K562 (cell line): Measurements from ENCODE around the gene ADAP1. TPM values are rescaled to one million over a fixed set of nuclear protein-coding genes. Genes with fewer than 3 reads are reported as not detected.
A peak's percentile ranks its signal among the peaks of the same experiment; 100 is the strongest.

Experiments
- BHLHE40 ChIP-seq: IDR thresholded peaks from 2 replicates; pipeline ENCODE4 v1.6.1; 2011; ENCODE audit warnings: low read length, improper control_type of control experiment
- ESRRA ChIP-seq: fragments of 450-650 bp; IDR thresholded peaks from 2 replicates; pipeline ENCODE4 v1.6.1; 2014; ENCODE audit warnings: low read depth, mild to moderate bottlenecking, moderate library complexity, borderline replicate concordance
- GATA2 ChIP-seq: sonication (generic); formaldehyde crosslinking; IDR thresholded peaks from 2 replicates; pipeline ENCODE4 v1.4.0; 2020; ENCODE audit warnings: mild to moderate bottlenecking, missing genetic modification reagents
- KHSRP ChIP-seq: fragments of 450-650 bp; IDR thresholded peaks from 2 replicates; pipeline ENCODE4 v1.6.1; 2017
- NFIC ChIP-seq: fragments of 450-650 bp; IDR thresholded peaks from 2 replicates; pipeline ENCODE4 v1.6.1; 2017; ENCODE audit warnings: mild to moderate bottlenecking, inconsistent platforms
- PCBP1 ChIP-seq: fragments of 200-400 bp; formaldehyde crosslinking; IDR thresholded peaks from 2 replicates; pipeline ENCODE4 v1.6.1; 2018; ENCODE audit warnings: mild to moderate bottlenecking, low read depth, low read length; ENCODE audit not compliant: poor library complexity, severe bottlenecking
- PURB ChIP-seq: sonication (generic); formaldehyde crosslinking; IDR thresholded peaks from 2 replicates; pipeline ENCODE4 v1.9.0; 2021; ENCODE audit warnings: low read depth, mild to moderate bottlenecking, missing genetic modification reagents
- RERE ChIP-seq: sonication (generic); formaldehyde crosslinking; IDR thresholded peaks from 2 replicates; pipeline ENCODE4 v1.8.0; 2023; ENCODE audit warnings: missing genetic modification reagents, mild to moderate bottlenecking, borderline replicate concordance
- TCF7L2 ChIP-seq: fragments of 150-350 bp; IDR thresholded peaks from 2 replicates; pipeline ENCODE4 v1.6.1; 2016; ENCODE audit warnings: low read depth, mild to moderate bottlenecking, low read length, moderate library complexity
- ZBTB8A ChIP-seq: fragments of 450-650 bp; IDR thresholded peaks from 2 replicates; pipeline ENCODE4 v1.6.1; 2018; ENCODE audit warnings: mild to moderate bottlenecking, moderate library complexity; ENCODE audit not compliant: partially characterized antibody
- ZNF239 ChIP-seq: fragments of 250-450 bp; sonication (Bioruptor Pico); IDR thresholded peaks from 2 replicates; pipeline ENCODE4 v1.4.0; 2020; ENCODE audit warnings: mild to moderate bottlenecking
- polyA plus RNA-seq, 8 experiments: library from polyadenylated mRNA; depleted of rRNA in 4 of 8; stranded (reverse) in 5 of 8; unstranded in 3 of 8; fragments of >200 nt; fragmentation: Nextera tagmentation in 2 of 8; fragmentation: Illumina TruSeq in 1 of 8; extraction: Ambion mirVana in 2 of 8; extraction: Trizol in 1 of 8; gene quantifications; 2 replicates each; pipeline versions ENCODE4 v1.2.1 to v1.2.3, GENCODE V29; 2011 to 2014; ENCODE audit warnings: inconsistent platforms in 1 of 8, missing spikeins in 1 of 8
- total RNA-seq, 7 experiments: library from RNA; depleted of rRNA in 6 of 7; stranded (reverse); fragments of >200 nt in 6 of 7; fragmentation: Illumina TruSeq in 2 of 7; extraction: Trizol in 2 of 7; gene quantifications; 2 replicates each; pipeline versions ENCODE4 v1.2.1 to v1.2.3, GENCODE V29; 2011 to 2021; ENCODE audit warnings: low replicate concordance in 1 of 7
- TF ChIP-seq, protein P1 (sequence below), 2 experiments: fragments of 450-650 bp; IDR thresholded peaks; 2 replicates each; pipeline ENCODE4 v1.6.1; 2018; ENCODE audit warnings: mild to moderate bottlenecking in 2 of 2, low read depth in 1 of 2; ENCODE audit not compliant: partially characterized antibody in 2 of 2
- TF ChIP-seq, protein P2 (sequence below): sonication (generic); formaldehyde crosslinking; IDR thresholded peaks from 2 replicates; pipeline ENCODE4 v1.8.0; 2022; ENCODE audit warnings: mild to moderate bottlenecking, low read depth, missing genetic modification reagents
- TF ChIP-seq, protein P3 (sequence below): fragments of 200-800 bp; sonication (Bioruptor generic); IDR thresholded peaks from 2 replicates; pipeline ENCODE4 v1.6.1; 2017; ENCODE audit warnings: missing genetic modification characterization, missing compliant biosample characterization

Gene ADAP1
- total and polyA plus RNA-seq, 9 of the 15 experiments (the other 6 are each of a cell fraction or from before 2014, with no cell fraction given), result 0.27 to 1.4 (median 0.52) TPM; not detected in 3

- TF ChIP-seq RERE (CRISPR knock-in tag) (no peak), ZNF239 (CRISPR knock-in tag) (no peak), TCF7L2 (no peak), PURB (CRISPR knock-in tag) (no peak), ZBTB8A (no peak), PCBP1 (no peak), KHSRP (no peak), BHLHE40 (peak; percentile 55; the same call in 1 of the 2 replicates), ESRRA (no peak), GATA2 (CRISPR knock-in tag) (no peak), NFIC (no peak)
- TF ChIP-seq, protein P1, sequence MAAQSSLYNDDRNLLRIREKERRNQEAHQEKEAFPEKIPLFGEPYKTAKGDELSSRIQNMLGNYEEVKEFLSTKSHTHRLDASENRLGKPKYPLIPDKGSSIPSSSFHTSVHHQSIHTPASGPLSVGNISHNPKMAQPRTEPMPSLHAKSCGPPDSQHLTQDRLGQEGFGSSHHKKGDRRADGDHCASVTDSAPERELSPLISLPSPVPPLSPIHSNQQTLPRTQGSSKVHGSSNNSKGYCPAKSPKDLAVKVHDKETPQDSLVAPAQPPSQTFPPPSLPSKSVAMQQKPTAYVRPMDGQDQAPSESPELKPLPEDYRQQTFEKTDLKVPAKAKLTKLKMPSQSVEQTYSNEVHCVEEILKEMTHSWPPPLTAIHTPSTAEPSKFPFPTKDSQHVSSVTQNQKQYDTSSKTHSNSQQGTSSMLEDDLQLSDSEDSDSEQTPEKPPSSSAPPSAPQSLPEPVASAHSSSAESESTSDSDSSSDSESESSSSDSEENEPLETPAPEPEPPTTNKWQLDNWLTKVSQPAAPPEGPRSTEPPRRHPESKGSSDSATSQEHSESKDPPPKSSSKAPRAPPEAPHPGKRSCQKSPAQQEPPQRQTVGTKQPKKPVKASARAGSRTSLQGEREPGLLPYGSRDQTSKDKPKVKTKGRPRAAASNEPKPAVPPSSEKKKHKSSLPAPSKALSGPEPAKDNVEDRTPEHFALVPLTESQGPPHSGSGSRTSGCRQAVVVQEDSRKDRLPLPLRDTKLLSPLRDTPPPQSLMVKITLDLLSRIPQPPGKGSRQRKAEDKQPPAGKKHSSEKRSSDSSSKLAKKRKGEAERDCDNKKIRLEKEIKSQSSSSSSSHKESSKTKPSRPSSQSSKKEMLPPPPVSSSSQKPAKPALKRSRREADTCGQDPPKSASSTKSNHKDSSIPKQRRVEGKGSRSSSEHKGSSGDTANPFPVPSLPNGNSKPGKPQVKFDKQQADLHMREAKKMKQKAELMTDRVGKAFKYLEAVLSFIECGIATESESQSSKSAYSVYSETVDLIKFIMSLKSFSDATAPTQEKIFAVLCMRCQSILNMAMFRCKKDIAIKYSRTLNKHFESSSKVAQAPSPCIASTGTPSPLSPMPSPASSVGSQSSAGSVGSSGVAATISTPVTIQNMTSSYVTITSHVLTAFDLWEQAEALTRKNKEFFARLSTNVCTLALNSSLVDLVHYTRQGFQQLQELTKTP (IDR thresholded peaks at IDR 0.05; ENCODE audit: low read depth in 1 of 2, partially characterized antibody in 2 of 2), result no peak
- TF ChIP-seq, protein P2, sequence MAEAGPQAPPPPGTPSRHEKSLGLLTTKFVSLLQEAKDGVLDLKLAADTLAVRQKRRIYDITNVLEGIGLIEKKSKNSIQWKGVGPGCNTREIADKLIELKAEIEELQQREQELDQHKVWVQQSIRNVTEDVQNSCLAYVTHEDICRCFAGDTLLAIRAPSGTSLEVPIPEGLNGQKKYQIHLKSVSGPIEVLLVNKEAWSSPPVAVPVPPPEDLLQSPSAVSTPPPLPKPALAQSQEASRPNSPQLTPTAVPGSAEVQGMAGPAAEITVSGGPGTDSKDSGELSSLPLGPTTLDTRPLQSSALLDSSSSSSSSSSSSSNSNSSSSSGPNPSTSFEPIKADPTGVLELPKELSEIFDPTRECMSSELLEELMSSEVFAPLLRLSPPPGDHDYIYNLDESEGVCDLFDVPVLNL, result no peak
- TF ChIP-seq, protein P3, sequence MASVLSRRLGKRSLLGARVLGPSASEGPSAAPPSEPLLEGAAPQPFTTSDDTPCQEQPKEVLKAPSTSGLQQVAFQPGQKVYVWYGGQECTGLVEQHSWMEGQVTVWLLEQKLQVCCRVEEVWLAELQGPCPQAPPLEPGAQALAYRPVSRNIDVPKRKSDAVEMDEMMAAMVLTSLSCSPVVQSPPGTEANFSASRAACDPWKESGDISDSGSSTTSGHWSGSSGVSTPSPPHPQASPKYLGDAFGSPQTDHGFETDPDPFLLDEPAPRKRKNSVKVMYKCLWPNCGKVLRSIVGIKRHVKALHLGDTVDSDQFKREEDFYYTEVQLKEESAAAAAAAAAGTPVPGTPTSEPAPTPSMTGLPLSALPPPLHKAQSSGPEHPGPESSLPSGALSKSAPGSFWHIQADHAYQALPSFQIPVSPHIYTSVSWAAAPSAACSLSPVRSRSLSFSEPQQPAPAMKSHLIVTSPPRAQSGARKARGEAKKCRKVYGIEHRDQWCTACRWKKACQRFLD (CRISPR knock-in tag), result no peak
These were observed 31.1 kb downstream of the ADAP1 start (continued) for GRCh38 chr7:923108-924041.
